Caco-2 (cell line): ENCODE data around the gene SLC18A3. TPM values are rescaled to one million over a fixed set of nuclear protein-coding genes. Genes with fewer than 3 reads are reported as not detected.

Experiments
- Bru-seq: library from RNA; stranded (reverse); fragments of 400-500 nt; gene quantifications from one replicate; lab custom pipeline; 2021; lab: Mats Ljungman, UMichigan
- BruChase-seq, 2 experiments: library from RNA; stranded (reverse); fragments of 400-500 nt; gene quantifications; one replicate each; lab custom pipeline; 2021; lab: Mats Ljungman, UMichigan
- BruUV-seq: library from RNA; stranded (reverse); fragments of 400-500 nt; replicated peaks from 2 replicates; lab custom pipeline; 2021; lab: Mats Ljungman, UMichigan
- CTCF ChIA-PET: fragments of 300-600 bp; sonication (Branson Sonifier 250); formaldehyde crosslinking; loops from one replicate; lab custom pipeline; 2022; ENCODE audit warnings: antibody characterized with exemption; lab: Charles Lee
- POLR2A ChIA-PET: fragments of 300-600 bp; sonication (Branson Sonifier 250); formaldehyde crosslinking; loops from one replicate; lab custom pipeline; 2022; ENCODE audit warnings: antibody characterized with exemption; lab: Charles Lee
- DNase-seq, 2 experiments: peaks; one replicate each; pipeline versions ENCODE4 v3.0.0 to v3.0.0-alpha.2; 2020 to 2022
- H3K27me3 ChIP-seq: replicated peaks from 2 replicates; pipeline ENCODE4 v1.6.0; 2011; ENCODE audit warnings: low read length; ENCODE audit not compliant: control insufficient read depth, insufficient read depth
- H3K36me3 ChIP-seq: 2 replicates; pipeline ENCODE4 v1.5.1; 2011; ENCODE audit warnings: low read length; ENCODE audit not compliant: control insufficient read depth, insufficient read depth
- H3K4me1 ChIP-seq: fragments of 250-450 bp; sonication (Bioruptor Pico); 2 replicates; pipeline ENCODE4 v1.5.1; 2020; ENCODE audit warnings: mild to moderate bottlenecking
- H3K4me3 ChIP-seq: 2 replicates; pipeline ENCODE4 v1.5.1; 2011; ENCODE audit warnings: low read depth, mild to moderate bottlenecking, control low read depth, low read length
- H3K9me3 ChIP-seq: fragments of 250-450 bp; sonication (Bioruptor Pico); 2 replicates; pipeline ENCODE4 v1.5.1; 2020; ENCODE audit warnings: mild to moderate bottlenecking, moderate library complexity
- H3K27ac Mint-ChIP-seq: one replicate; pipeline ENCODE4 v1.8.0; 2022; ENCODE audit warnings: mixed read lengths; ENCODE audit not compliant: unreplicated experiment
- H3K27me3 Mint-ChIP-seq: one replicate; pipeline ENCODE4 v1.8.0; 2022; ENCODE audit warnings: mixed read lengths; ENCODE audit not compliant: insufficient read depth, unreplicated experiment
- H3K36me3 Mint-ChIP-seq: one replicate; pipeline ENCODE4 v1.8.0; 2022; ENCODE audit warnings: mild to moderate bottlenecking, mixed read lengths; ENCODE audit not compliant: insufficient read depth, unreplicated experiment
- H3K4me1 Mint-ChIP-seq: one replicate; pipeline ENCODE4 v1.8.0; 2022; ENCODE audit warnings: low read depth, mixed read lengths; ENCODE audit not compliant: unreplicated experiment
- H3K4me3 Mint-ChIP-seq: one replicate; pipeline ENCODE4 v1.8.0; 2022; ENCODE audit warnings: mild to moderate bottlenecking, moderate library complexity, mixed read lengths; ENCODE audit not compliant: unreplicated experiment
- H3K9me3 Mint-ChIP-seq: one replicate; pipeline ENCODE4 v1.8.0; 2022; ENCODE audit warnings: mixed read lengths; ENCODE audit not compliant: unreplicated experiment
- intact Hi-C: fragments of 100-400 bp; cut with micrococcal nuclease; formaldehyde crosslinking; loops from one replicate; pipeline ENCODE4 v1.10.0; 2022; ENCODE audit not compliant: unreplicated experiment
- long read RNA-seq: library from polyadenylated mRNA; stranded (forward); transcript quantifications from one replicate; pipeline ENCODE4 v2.0.0, GENCODE V29; 2022
- total RNA-seq: library from RNA; stranded (reverse); gene quantifications from 2 replicates; pipeline ENCODE4 v1.2.3, GENCODE V29; 2022
- TF ChIP-seq, protein P1 (sequence below), 2 experiments: fragments of 200-600 bp in 1 of 2; IDR thresholded peaks; 1 replicate in 1 of 2; 2 replicates in 1 of 2; pipeline versions ENCODE4 v1.5.1 to v1.8.0; 2011 to 2022; ENCODE audit warnings: antibody characterized with exemption in 1 of 2, control low read depth in 1 of 2, inconsistent platforms in 1 of 2, low read depth in 1 of 2, low read length in 1 of 2, mild to moderate bottlenecking in 1 of 2, moderate library complexity in 1 of 2; ENCODE audit not compliant: insufficient read depth in 1 of 2, severe bottlenecking in 1 of 2, unreplicated experiment in 1 of 2

SLC18A3 gene
- total RNA-seq (not detected in 2 replicates), Bru-seq, nascent RNA (not detected), BruChase-seq, experiment 1, labeled RNA remaining after a 2-hour chase (not detected), BruChase-seq, experiment 2, labeled RNA remaining after a 6-hour chase (not detected)
- long read RNA-seq: 0 reads

DNA sequence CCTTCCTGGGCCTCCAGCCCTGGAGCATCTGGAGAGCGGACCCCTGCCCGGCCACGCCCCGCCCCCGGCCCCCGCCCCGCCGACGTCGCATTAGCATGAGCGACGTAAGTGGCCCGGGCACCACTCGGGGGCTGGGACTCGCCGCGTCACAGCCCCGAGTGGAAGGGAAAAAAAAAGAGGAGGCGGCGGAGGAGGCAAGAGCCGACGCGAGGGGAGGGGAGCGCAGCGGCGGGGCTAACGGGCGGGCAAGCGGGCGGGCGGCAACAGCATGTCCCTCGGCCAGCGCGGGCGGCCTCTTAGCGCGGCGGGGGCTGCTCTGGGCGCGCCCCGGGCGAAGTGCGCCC, at the start of gene SLC18A3:
Gene SLC18A3, plus strand, starts transcription at position 197 of the 344 bp plus-strand sequence. CDS start 431 bp downstream, outside the sequence.
- no TSS peak for BruUV-seq
- Mint-ChIP-seq H3K4me3 (no peak within 1 kb of the TSS), H3K27ac (no peak within 1 kb of the TSS), H3K4me1 (peaks cover 6% of the 10 kb centered on the region), H3K36me3 (no peaks in the 10 kb centered on the region), H3K27me3 (peaks cover 19% of the 10 kb centered on the region), H3K9me3 (no peaks in the 10 kb centered on the region)
- CTCF ChIA-PET: no interaction called here
- H3K4me3 ChIP-seq: no peak within 1 kb of the TSS
- H3K9me3 ChIP-seq: peaks cover 10% of the 10 kb centered on the region; the same call in 1 of the 2 replicates
- peak in 1 of 2 experiments; percentile 14 for DNase-seq
- POLR2A ChIA-PET: no interaction called here
- H3K4me1 ChIP-seq: peaks cover 4% of the 10 kb centered on the region; the same call in 1 of the 2 replicates
- no peaks in the 10 kb centered on the region; the same call in 1 of the 2 replicates for H3K27me3 ChIP-seq
- TF ChIP-seq, protein P1, sequence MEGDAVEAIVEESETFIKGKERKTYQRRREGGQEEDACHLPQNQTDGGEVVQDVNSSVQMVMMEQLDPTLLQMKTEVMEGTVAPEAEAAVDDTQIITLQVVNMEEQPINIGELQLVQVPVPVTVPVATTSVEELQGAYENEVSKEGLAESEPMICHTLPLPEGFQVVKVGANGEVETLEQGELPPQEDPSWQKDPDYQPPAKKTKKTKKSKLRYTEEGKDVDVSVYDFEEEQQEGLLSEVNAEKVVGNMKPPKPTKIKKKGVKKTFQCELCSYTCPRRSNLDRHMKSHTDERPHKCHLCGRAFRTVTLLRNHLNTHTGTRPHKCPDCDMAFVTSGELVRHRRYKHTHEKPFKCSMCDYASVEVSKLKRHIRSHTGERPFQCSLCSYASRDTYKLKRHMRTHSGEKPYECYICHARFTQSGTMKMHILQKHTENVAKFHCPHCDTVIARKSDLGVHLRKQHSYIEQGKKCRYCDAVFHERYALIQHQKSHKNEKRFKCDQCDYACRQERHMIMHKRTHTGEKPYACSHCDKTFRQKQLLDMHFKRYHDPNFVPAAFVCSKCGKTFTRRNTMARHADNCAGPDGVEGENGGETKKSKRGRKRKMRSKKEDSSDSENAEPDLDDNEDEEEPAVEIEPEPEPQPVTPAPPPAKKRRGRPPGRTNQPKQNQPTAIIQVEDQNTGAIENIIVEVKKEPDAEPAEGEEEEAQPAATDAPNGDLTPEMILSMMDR (IDR thresholded peaks at IDR 0.05; ENCODE audit: insufficient read depth in 1 of 2, low read depth in 1 of 2, low read length in 1 of 2, severe bottlenecking in 1 of 2, unreplicated experiment in 1 of 2): no peak
- H3K36me3 ChIP-seq: no peaks in the 10 kb centered on the region
- intact Hi-C loops: no loop called here

DNA sequence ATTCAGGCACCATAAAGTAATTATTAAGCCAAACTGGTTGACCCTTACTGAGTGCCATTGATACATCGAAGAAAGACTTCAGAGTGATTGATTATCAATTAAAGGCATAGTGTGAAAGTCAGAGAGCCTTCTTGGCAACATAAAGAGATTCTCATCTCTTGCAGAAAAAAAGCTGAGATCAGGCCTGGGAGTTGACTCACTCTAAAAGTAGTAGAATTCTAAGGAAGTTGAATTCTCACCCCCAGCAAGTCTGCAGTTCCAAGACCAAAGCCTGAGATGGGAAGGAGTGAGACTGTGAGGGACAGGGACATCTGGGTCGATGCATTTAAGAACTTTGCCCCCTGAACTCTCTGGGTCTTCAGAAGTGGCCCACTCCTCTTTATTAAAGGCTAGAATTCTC, 49.6 kb upstream of the SLC18A3 start:
- no peak for DNase-seq
- TF ChIP-seq, protein P1 (IDR thresholded peaks at IDR 0.05; ENCODE audit: insufficient read depth in 1 of 2, low read depth in 1 of 2, low read length in 1 of 2, severe bottlenecking in 1 of 2, unreplicated experiment in 1 of 2): no peak
- Mint-ChIP-seq H3K4me1 (no peaks in the 10 kb centered on the region), H3K9me3 (peaks cover 4% of the 10 kb centered on the region), H3K36me3 (no peaks in the 10 kb centered on the region), H3K27me3 (peaks cover under 1% of the 10 kb centered on the region), H3K4me3 (no peak overlapping the region), H3K27ac (no peak overlapping the region)
- BruUV-seq: no TSS peak
- H3K36me3 ChIP-seq: no peaks in the 10 kb centered on the region
- POLR2A ChIA-PET: no interaction called here
- CTCF ChIA-PET: no interaction called here
- H3K4me3 ChIP-seq: no peak overlapping the region
- no peaks in the 10 kb centered on the region for H3K4me1 ChIP-seq
- H3K27me3 ChIP-seq: no peaks in the 10 kb centered on the region
- H3K9me3 ChIP-seq: peaks cover 6% of the 10 kb centered on the region; the same call in 1 of the 2 replicates
- intact Hi-C loops: no loop called here

DNA sequence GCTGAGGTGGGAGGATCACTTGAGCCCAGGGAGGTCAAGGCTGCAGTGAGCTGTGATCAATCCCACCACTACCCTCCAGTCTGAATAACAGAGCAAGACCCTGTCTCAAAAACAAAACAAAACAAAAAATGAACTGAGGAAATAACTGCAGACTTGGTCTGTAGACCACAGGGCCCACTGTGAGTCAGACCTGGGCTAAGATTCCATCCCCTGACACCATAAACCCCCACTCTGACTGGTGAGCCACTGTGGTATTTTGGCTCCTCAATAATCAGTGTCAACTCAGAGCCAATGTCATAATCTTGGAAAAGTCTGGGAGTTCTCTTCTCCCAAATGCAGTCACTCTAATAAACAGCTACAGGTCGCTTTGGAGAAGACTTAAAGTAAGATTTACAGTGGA, 47.2 kb upstream of the SLC18A3 start:
- H3K4me1 ChIP-seq: no peaks in the 10 kb centered on the region
- intact Hi-C loops: no loop called here
- peaks cover 6% of the 10 kb centered on the region for H3K9me3 Mint-ChIP-seq
- H3K27me3 ChIP-seq: no peaks in the 10 kb centered on the region
- H3K36me3 ChIP-seq: no peaks in the 10 kb centered on the region
- CTCF ChIA-PET: no interaction called here
- no peak overlapping the region for H3K4me3 ChIP-seq
- no peak for DNase-seq
- BruUV-seq: no TSS peak
- H3K27me3 Mint-ChIP-seq: peaks cover 2% of the 10 kb centered on the region
- H3K27ac Mint-ChIP-seq: no peak overlapping the region
- H3K4me1 Mint-ChIP-seq: no peaks in the 10 kb centered on the region
- TF ChIP-seq, protein P1 (IDR thresholded peaks at IDR 0.05; ENCODE audit: insufficient read depth in 1 of 2, low read depth in 1 of 2, low read length in 1 of 2, severe bottlenecking in 1 of 2, unreplicated experiment in 1 of 2): no peak
- H3K9me3 ChIP-seq: no peaks in the 10 kb centered on the region
- H3K36me3 Mint-ChIP-seq: no peaks in the 10 kb centered on the region
- no peak overlapping the region for H3K4me3 Mint-ChIP-seq
- POLR2A ChIA-PET: no interaction called here
